ENCODE results near the gene AMPH.
"Not testable (repeated sequence)": the region's sequence is repeated elsewhere in the genome, so short reads cannot be mapped to it uniquely, and the experiment has no call there.

The AMPH gene

GRCh38 chr7:38574086-38574485, 57.1 kb downstream of the AMPH start:
- no peak for TF ChIP-seq CTCF (conservative IDR thresholded peaks at IDR 0.05; ENCODE audit: low read depth, low read length)
- no peak overlapping the region for H3K4me3 ChIP-seq (IDR thresholded peaks at IDR 0.05; ENCODE audit: insufficient read depth, low read depth, low read length)
- no peaks in the 10 kb centered on the region for H3K27me3 ChIP-seq (ENCODE audit: insufficient read depth, low read depth)
- H2AFZ ChIP-seq (ENCODE audit: low read depth), result no peak overlapping the region
- no peaks in the 10 kb centered on the region for H3K79me2 ChIP-seq (ENCODE audit: insufficient read depth, low read depth)
- no peaks in the 10 kb centered on the region for H3K36me3 ChIP-seq (ENCODE audit: insufficient read depth)
- no peak overlapping the region for H3K4me2 ChIP-seq
- H3K27ac ChIP-seq, result no peak overlapping the region
- no peaks in the 10 kb centered on the region for H3K4me1 ChIP-seq (ENCODE audit: low read depth, poor library complexity, severe bottlenecking)
- no peak overlapping the region for H3K9ac ChIP-seq
- H4K20me1 ChIP-seq (ENCODE audit: insufficient read depth), result no peaks in the 10 kb centered on the region

- not testable (repeated sequence) for H3K4me1 ChIP-seq (ENCODE audit: low read depth, poor library complexity, severe bottlenecking); H4K20me1 ChIP-seq (ENCODE audit: insufficient read depth); H3K36me3 ChIP-seq (ENCODE audit: insufficient read depth); H3K9ac ChIP-seq; H3K4me3 ChIP-seq (IDR thresholded peaks at IDR 0.05; ENCODE audit: insufficient read depth, low read depth, low read length); H2AFZ ChIP-seq (ENCODE audit: low read depth); H3K27ac ChIP-seq; H3K4me2 ChIP-seq; H3K79me2 ChIP-seq (ENCODE audit: insufficient read depth, low read depth); H3K27me3 ChIP-seq (ENCODE audit: insufficient read depth, low read depth)
These were observed 59.6 kb downstream of the AMPH start for GRCh38 chr7:38571620-38572019.

- no peak overlapping the region for H2AFZ ChIP-seq (ENCODE audit: low read depth)
- H3K9ac ChIP-seq, result no peak overlapping the region
- H4K20me1 ChIP-seq (ENCODE audit: insufficient read depth), result no peaks in the 10 kb centered on the region
- no peak overlapping the region for H3K4me3 ChIP-seq (IDR thresholded peaks at IDR 0.05; ENCODE audit: insufficient read depth, low read depth, low read length)
- no peaks in the 10 kb centered on the region for H3K27me3 ChIP-seq (ENCODE audit: insufficient read depth, low read depth)
- no peaks in the 10 kb centered on the region for H3K4me1 ChIP-seq (ENCODE audit: low read depth, poor library complexity, severe bottlenecking)
- no peaks in the 10 kb centered on the region for H3K79me2 ChIP-seq (ENCODE audit: insufficient read depth, low read depth)
- TF ChIP-seq CTCF (conservative IDR thresholded peaks at IDR 0.05; ENCODE audit: low read depth, low read length), result no peak
- H3K27ac ChIP-seq, result no peak overlapping the region
- no peak overlapping the region for H3K4me2 ChIP-seq
- H3K36me3 ChIP-seq (ENCODE audit: insufficient read depth), result no peaks in the 10 kb centered on the region
These were observed 62.7 kb downstream of the AMPH start for GRCh38 chr7:38568497-38568896.

- Histone ChIP-seq H3K36me3 (ENCODE audit: insufficient read depth) (no peaks in the 10 kb centered on the region), H3K9ac (no peak overlapping the region), H3K4me1 (ENCODE audit: low read depth, poor library complexity, severe bottlenecking) (no peaks in the 10 kb centered on the region), H3K27me3 (ENCODE audit: insufficient read depth, low read depth) (no peaks in the 10 kb centered on the region), H3K27ac (no peak overlapping the region), H2AFZ (ENCODE audit: low read depth) (no peak overlapping the region), H3K4me2 (no peak overlapping the region), H4K20me1 (ENCODE audit: insufficient read depth) (no peaks in the 10 kb centered on the region), H3K79me2 (ENCODE audit: insufficient read depth, low read depth) (no peaks in the 10 kb centered on the region), H3K4me3 (IDR thresholded peaks at IDR 0.05; ENCODE audit: insufficient read depth, low read depth, low read length) (no peak overlapping the region)
- no peak for TF ChIP-seq CTCF (conservative IDR thresholded peaks at IDR 0.05; ENCODE audit: low read depth, low read length)
These were observed 65.9 kb downstream of the AMPH start for GRCh38 chr7:38565289-38565688.

- Histone ChIP-seq H3K4me2 (no peak overlapping the region), H3K27ac (no peak overlapping the region)
- TF ChIP-seq CTCF (conservative IDR thresholded peaks at IDR 0.05; ENCODE audit: low read depth, low read length), result no peak
These were observed 67.4 kb downstream of the AMPH start for GRCh38 chr7:38563741-38564140.

More at GRCh38 chr7:38563741-38564140, 67.4 kb downstream of the AMPH start:
- no peak overlapping the region for H2AFZ ChIP-seq (ENCODE audit: low read depth)
- no peaks in the 10 kb centered on the region for H3K27me3 ChIP-seq (ENCODE audit: insufficient read depth, low read depth)
- no peak overlapping the region for H3K9ac ChIP-seq
- no peaks in the 10 kb centered on the region for H3K36me3 ChIP-seq (ENCODE audit: insufficient read depth)
- no peaks in the 10 kb centered on the region for H3K79me2 ChIP-seq (ENCODE audit: insufficient read depth, low read depth)
- H3K4me1 ChIP-seq (ENCODE audit: low read depth, poor library complexity, severe bottlenecking), result no peaks in the 10 kb centered on the region
- no peak overlapping the region for H3K4me3 ChIP-seq (IDR thresholded peaks at IDR 0.05; ENCODE audit: insufficient read depth, low read depth, low read length)
- no peaks in the 10 kb centered on the region for H4K20me1 ChIP-seq (ENCODE audit: insufficient read depth)
